Upper lobe of left lung (tissue), 4 donors: ENCODE measurements around the gene CALN1.

Experiments
- CTCF ChIP-seq, 6 experiments: fragments of 450-650 bp in 4 of 6; fragments of 200-600 bp in 2 of 6; sonication (generic) in 2 of 6; IDR thresholded peaks; one replicate each; pipeline ENCODE4 v1.5.1; 2016 to 2019; ENCODE audit warnings: antibody characterized with exemption in 6 of 6
- EP300 ChIP-seq, 4 donors: sonication (generic); formaldehyde crosslinking; IDR thresholded peaks; one replicate each; pipeline ENCODE4 v1.5.1; 2017; ENCODE audit warnings: antibody characterized with exemption in 4 of 4, control low read depth in 2 of 4
- POLR2A ChIP-seq, 4 donors: fragments of 450-650 bp; IDR thresholded peaks; one replicate each; pipeline ENCODE4 v1.5.1; 2016 to 2017; ENCODE audit warnings: antibody characterized with exemption in 4 of 4, mild to moderate bottlenecking in 2 of 4

GRCh38 chr7:72087926-72088325, 324.2 kb downstream of the CALN1 start:
- TF ChIP-seq CTCF (IDR thresholded peaks at IDR 0.05) (no peak), POLR2A (IDR thresholded peaks at IDR 0.05) (no peak), EP300 (IDR thresholded peaks at IDR 0.05) (no peak)
